ENCODE results near the gene PACRG.

Gene PACRG

GRCh38 chr6:163023700-163024099, 295.9 kb downstream of the PACRG start:
- DNase-seq: no peak

GRCh38 chr6:163026893-163027292, 299.1 kb downstream of the PACRG start:
- DNase-seq: no peak

- DNase-seq: no peak
Measured at GRCh38 chr6:163030980-163031379, 303.2 kb downstream of the PACRG start.

GRCh38 chr6:163031931-163032330, 304.2 kb downstream of the PACRG start:
- DNase-seq: no peak

- DNase-seq: no peak
Measured at GRCh38 chr6:163036160-163036645, 308.4 kb downstream of the PACRG start.

- no peak for DNase-seq
Measured at GRCh38 chr6:163038317-163038716, 310.5 kb downstream of the PACRG start.

GRCh38 chr6:163048345-163048744, 320.6 kb downstream of the PACRG start:
- no peak for DNase-seq

GRCh38 chr6:163053667-163054344, 326.0 kb downstream of the PACRG start:
- no peak for DNase-seq

GRCh38 chr6:163054641-163055040, 326.9 kb downstream of the PACRG start:
- DNase-seq: no peak

GRCh38 chr6:163057260-163057659, 329.5 kb downstream of the PACRG start:
- DNase-seq: no peak

GRCh38 chr6:163062790-163063189, 335.0 kb downstream of the PACRG start:
- DNase-seq: no peak

- DNase-seq: no peak
Measured at GRCh38 chr6:163063561-163063960, 335.8 kb downstream of the PACRG start.

GRCh38 chr6:163064397-163064796, 336.6 kb downstream of the PACRG start:
- no peak for DNase-seq

GRCh38 chr6:163066200-163066599, 338.4 kb downstream of the PACRG start:
- no peak for DNase-seq

GRCh38 chr6:163077134-163077533, 349.4 kb downstream of the PACRG start:
- DNase-seq: no peak

- DNase-seq: no peak
Measured at GRCh38 chr6:163078712-163079111, 350.9 kb downstream of the PACRG start.

GRCh38 chr6:163080228-163080627, 352.5 kb downstream of the PACRG start:
- no peak for DNase-seq

GRCh38 chr6:163083141-163083540, 355.4 kb downstream of the PACRG start:
- no peak for DNase-seq

- DNase-seq: no peak
Measured at GRCh38 chr6:163085426-163085825, 357.7 kb downstream of the PACRG start.

- DNase-seq: no peak
Measured at GRCh38 chr6:163085861-163086623, 358.3 kb downstream of the PACRG start.

GRCh38 chr6:163086624-163086920, 358.8 kb downstream of the PACRG start:
- DNase-seq: no peak

- DNase-seq: no peak
Measured at GRCh38 chr6:163087981-163088380, 360.2 kb downstream of the PACRG start.

- no peak for DNase-seq
Measured at GRCh38 chr6:163092876-163093275, 365.1 kb downstream of the PACRG start.

GRCh38 chr6:163094881-163095280, 367.1 kb downstream of the PACRG start:
- DNase-seq: no peak

GRCh38 chr6:163095401-163095800, 367.6 kb downstream of the PACRG start:
- no peak for DNase-seq

Data from NCI-H2171 (cell line).